ENCODE measurements around the gene MAGI2.
"Not testable (repeated sequence)": the region's sequence is repeated elsewhere in the genome, so short reads cannot be mapped to it uniquely, and the experiment has no call there.

The MAGI2 gene

DNA sequence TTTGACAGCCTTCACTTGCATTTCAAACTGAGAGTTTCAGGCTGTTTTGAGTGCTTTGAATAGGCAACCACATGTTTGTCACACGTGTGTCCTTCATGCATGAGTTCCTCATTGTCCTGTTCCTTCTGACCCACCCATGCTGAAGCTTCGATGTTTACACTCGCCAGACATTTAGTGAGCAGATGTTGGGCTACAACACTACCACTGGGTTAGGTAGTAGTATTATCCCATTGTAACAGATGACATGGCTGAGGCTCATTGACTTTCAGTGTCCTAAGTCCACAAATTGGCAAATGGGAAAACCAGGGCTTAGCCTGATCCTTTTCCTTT is 1198.8 kb downstream of the MAGI2 start:
- no peak for DNase-seq
- TF ChIP-seq GATA1 (IDR thresholded peaks at IDR 0.05; ENCODE audit: low read depth, low read length): no peak
- no peak for TF ChIP-seq POLR2A (IDR thresholded peaks at IDR 0.05; ENCODE audit: low read length)

GRCh38 chr7:78253850-78254725 is 1199.4 kb downstream of the MAGI2 start:
- no peak for DNase-seq

DNA sequence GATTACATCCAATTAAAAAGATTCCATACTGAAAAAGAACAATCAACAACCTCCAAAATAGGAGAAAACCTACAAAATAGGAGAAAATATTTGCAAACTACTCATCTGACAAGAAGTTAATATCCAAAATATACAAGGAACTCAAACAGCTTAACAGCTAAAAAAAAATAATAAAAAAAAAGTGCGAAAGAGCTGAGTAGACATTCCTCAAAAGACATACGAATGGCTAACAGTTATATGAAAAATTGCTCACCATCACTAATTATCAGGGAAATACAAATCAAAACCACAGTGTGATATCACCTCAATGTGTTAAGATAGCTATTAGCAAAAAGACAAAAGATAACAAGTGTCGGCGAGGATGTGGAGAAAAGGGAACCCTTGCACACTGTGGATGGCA is 1204.6 kb downstream of the MAGI2 start:
- TF ChIP-seq GATA1 (IDR thresholded peaks at IDR 0.05; ENCODE audit: low read depth, low read length): no peak
- no peak for TF ChIP-seq POLR2A (IDR thresholded peaks at IDR 0.05; ENCODE audit: low read length)
- no peak for DNase-seq

More at GRCh38 chr7:78253850-78254725, 1199.4 kb downstream of the MAGI2 start:
- TF ChIP-seq GATA1 (IDR thresholded peaks at IDR 0.05; ENCODE audit: low read depth, low read length) (no peak), POLR2A (IDR thresholded peaks at IDR 0.05; ENCODE audit: low read length) (no peak)

DNA sequence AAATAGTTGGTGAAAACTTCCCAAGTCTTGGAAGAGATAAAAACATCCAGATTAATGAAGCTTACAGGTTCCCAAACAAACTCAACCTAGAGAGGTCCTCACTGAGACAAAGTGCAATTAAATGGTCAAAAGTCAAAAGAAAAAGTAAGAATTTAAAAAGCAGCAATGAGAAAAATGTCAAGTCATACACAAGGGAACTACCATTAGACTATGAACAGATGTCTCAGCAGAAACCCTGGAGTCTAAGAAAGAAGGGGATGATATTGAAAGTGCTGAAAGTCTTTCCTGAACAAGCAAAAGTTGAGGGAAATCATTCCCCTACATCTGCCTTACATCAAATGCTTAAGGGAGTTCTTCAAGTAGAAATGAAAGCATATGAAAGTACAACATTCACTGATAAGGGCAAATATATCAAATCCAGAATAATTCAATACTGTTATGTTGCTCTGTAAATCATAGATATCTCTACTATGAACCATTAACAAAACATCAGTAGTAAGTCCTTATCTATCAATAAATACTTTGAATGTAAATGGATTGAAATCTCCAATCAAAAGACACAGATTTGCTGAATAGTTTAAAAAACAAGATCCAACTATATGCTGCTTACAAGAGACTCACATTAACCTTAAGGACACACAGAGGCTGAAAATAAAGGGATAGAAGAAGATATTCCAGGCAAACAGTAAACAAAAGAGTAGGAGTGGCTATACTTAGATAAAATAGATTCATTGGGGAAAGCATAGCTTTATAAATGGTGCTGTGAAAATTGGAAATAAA is 1205.4 kb downstream of the MAGI2 start:
- no peak for DNase-seq
- TF ChIP-seq POLR2A (IDR thresholded peaks at IDR 0.05; ENCODE audit: low read length) (no peak), GATA1 (IDR thresholded peaks at IDR 0.05; ENCODE audit: low read depth, low read length) (no peak)

DNA sequence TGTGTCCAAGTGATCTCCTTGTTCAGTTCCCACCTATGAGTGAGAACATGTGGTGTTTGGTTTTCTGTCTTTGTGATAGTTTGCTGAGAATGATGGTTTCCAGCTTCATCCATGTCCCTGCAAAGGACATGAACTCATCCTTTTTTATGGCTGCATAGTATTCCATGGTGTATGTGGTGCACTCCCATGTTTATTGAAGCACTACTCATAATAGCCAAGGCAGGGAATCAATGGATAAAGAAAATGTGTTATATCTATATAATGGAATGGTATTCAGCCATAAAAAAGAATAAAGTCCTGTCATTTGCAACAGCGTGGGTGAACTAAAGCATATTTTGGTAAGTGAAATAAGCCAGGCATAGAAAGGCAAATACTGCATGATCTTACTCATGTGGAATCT is 1213.3 kb downstream of the MAGI2 start:
- not testable (repeated sequence) for DNase-seq

DNA sequence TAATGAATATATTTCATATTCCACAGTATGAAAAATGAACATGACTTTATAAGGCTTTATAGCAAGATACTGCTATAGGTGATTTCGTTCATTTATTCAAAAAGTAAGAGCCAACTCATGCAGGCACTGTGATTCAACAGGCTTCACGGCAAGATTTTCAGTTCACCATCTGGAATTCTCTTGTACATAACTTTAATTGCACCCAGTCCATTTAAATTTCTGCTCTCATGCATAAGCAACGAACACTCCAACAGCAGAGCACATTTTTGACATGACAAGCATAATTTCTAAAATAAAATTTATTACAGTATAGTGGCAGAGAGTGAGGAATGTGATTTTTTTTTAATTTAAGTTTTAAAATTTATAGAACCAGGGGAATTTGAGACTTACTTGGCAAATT is 1218.8 kb downstream of the MAGI2 start:
- DNase-seq: no peak

GRCh38 chr7:78232806-78233205 is 1220.7 kb downstream of the MAGI2 start:
- TF ChIP-seq GATA1 (IDR thresholded peaks at IDR 0.05; ENCODE audit: low read depth, low read length): no peak
- TF ChIP-seq POLR2A (IDR thresholded peaks at IDR 0.05; ENCODE audit: low read length): no peak
- no peak for DNase-seq

More for the DNA sequence above, 1218.8 kb downstream of the MAGI2 start:
- TF ChIP-seq GATA1 (IDR thresholded peaks at IDR 0.05; ENCODE audit: low read depth, low read length): no peak
- TF ChIP-seq POLR2A (IDR thresholded peaks at IDR 0.05; ENCODE audit: low read length): no peak

GRCh38 chr7:78226059-78226719 is 1227.3 kb downstream of the MAGI2 start:
- TF ChIP-seq GATA1 (IDR thresholded peaks at IDR 0.05; ENCODE audit: low read depth, low read length): no peak
- TF ChIP-seq POLR2A (IDR thresholded peaks at IDR 0.05; ENCODE audit: low read length): no peak
- DNase-seq: peak; percentile 36 to 48

DNA sequence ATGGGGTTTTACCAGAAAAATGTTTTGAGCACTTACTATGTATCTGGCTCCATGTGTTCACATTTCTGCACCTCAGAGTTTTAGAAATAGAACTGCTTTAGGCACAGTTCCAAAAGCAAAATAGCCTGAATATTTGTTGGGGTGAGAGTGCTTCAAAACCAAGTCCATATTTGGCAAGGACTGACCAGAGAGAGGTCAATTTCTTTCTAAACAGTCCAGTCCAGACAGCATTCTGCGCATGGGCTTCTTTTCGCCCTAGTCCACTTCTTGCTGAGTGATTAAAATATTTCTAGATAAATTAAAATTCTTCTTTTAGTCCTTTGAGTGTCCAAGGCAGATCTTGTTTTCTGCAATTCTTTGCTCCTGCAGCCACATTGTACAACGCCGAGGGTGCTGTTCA is 1227.9 kb downstream of the MAGI2 start:
- no peak for DNase-seq

GRCh38 chr7:78224923-78225322 is 1228.5 kb downstream of the MAGI2 start:
- TF ChIP-seq GATA1 (IDR thresholded peaks at IDR 0.05; ENCODE audit: low read depth, low read length): no peak
- no peak for TF ChIP-seq POLR2A (IDR thresholded peaks at IDR 0.05; ENCODE audit: low read length)
- no peak for DNase-seq

More for the DNA sequence above, 1227.9 kb downstream of the MAGI2 start:
- TF ChIP-seq POLR2A (IDR thresholded peaks at IDR 0.05; ENCODE audit: low read length): no peak
- no peak for TF ChIP-seq GATA1 (IDR thresholded peaks at IDR 0.05; ENCODE audit: low read depth, low read length)

DNA sequence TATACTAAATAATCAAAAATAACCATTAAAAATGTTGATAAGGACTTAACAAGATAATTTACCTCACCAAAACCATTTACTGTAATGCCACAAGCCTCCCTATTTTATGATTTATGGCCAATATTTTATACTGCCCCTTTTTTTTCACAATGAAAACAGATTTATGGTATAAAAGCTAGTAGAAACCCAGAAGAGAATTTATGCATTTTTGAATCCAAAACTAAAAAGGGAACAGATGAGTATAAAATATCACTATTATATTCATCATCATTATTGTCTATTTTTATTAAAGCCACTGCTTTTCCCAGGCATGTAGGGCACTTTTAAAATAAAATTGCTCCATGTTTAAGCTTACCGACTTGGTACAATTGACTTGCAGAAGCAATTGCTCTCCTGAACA is 1229.9 kb downstream of the MAGI2 start:
- no peak for TF ChIP-seq POLR2A (IDR thresholded peaks at IDR 0.05; ENCODE audit: low read length)
- TF ChIP-seq GATA1 (IDR thresholded peaks at IDR 0.05; ENCODE audit: low read depth, low read length): no peak
- no peak for DNase-seq

DNA sequence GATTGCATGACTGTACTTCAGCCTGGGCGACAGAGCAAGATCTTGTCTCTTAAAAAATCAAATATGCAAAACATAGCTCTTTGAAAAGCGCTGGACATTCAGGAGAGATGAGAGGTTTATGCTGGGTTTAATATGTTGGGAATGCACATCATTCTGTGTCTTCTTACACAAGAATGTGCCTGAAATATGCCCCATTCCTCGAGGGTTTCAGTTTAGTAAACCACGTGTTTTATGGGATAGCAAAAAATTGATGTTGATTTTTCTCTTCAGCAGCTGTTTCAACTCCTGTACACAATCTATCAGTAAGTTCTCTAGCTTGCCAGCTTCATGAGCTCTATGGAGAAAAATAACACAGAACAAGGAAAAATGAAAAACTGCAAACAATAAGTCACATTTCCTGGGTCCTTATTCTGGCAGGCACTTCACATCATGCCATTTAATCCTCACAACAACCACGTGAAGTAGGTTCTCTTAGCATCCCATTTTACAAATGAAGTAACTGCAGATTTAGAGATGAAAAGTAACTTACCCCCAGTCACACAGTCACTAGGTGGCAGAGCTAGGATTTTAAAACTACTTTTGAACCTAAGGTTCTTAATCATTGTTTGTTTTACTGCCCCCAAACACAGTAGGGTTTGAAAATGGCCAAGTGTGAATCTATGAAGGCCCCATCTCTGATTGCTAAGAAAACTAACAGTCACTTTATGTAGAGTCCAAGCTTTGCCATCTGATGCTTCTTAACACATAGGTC is 1231.3 kb downstream of the MAGI2 start:
- TF ChIP-seq POLR2A (IDR thresholded peaks at IDR 0.05; ENCODE audit: low read length) (no peak), GATA1 (IDR thresholded peaks at IDR 0.05; ENCODE audit: low read depth, low read length) (no peak)
- no peak for DNase-seq

GRCh38 chr7:78220754-78221153 is 1232.7 kb downstream of the MAGI2 start:
- no peak for DNase-seq
- no peak for TF ChIP-seq POLR2A (IDR thresholded peaks at IDR 0.05; ENCODE audit: low read length)
- no peak for TF ChIP-seq GATA1 (IDR thresholded peaks at IDR 0.05; ENCODE audit: low read depth, low read length)

DNA sequence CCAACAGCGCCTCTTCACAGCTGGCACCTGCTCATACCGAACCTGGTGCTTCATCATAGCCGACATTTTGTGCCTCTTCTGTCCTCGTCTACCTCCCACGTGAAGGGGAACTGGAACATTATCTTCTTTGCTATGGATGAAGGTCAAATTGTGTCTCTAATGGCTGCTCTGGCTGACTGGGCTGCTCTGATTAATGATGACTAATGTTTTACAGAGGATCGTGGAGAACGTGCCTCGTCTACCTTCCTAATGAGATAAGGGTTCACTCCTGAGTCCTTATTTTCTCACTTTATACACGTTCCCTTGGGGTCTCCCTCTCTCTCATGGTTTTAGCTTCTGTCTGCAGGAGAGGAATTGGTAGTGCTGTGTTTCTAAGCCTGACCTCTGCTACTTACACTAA is 1234.6 kb downstream of the MAGI2 start:
- DNase-seq: no peak
- no peak for TF ChIP-seq GATA1 (IDR thresholded peaks at IDR 0.05; ENCODE audit: low read depth, low read length)
- TF ChIP-seq POLR2A (IDR thresholded peaks at IDR 0.05; ENCODE audit: low read length): no peak
